ENCODE data around the gene TANGO2. TPM values are rescaled to one million over a fixed set of nuclear protein-coding genes. Genes with fewer than 3 reads are reported as not detected.

The TANGO2 gene
- total and polyA plus RNA-seq, 9 of the 15 experiments (the other 6 are each of a cell fraction or from before 2014, with no cell fraction given): 15.5 to 94.9 (median 70.1) TPM

DNA sequence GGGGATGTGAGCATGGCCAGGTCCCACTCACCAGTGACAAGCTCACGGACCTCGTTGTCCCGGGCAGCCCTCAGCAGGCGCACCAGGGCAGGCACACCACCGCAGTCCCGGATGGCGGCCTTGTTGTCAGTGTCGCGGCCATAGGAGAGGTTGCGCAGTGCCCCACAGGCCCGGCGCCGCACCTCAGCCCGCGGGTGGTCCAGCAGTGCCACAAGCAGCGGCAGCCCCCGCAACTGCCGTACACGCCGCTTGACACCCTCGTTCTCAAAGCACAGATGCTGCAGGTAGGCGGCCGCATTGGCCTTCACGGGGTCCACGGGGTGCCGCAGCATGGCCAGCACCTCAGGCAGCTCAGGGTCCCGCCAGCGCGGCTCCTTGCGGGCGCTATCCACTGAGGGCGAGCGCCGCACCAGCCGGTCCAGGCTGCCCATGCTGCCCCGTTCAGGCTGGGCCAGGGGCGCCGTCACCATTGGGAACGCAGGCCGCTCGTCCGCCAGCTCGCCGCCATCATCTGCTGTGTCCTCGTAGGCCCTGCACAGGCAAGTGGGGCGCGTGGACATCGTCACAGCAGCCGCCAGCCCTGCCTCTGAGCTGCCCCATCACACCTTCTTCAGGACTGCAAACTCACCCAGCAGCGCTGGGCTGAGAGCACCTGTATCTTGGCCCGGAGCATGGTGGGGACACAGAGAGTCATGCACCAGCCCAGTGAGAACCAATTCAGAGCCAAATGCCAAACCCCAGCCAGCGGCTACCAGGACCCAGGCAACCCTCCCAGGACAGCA is 41.0 kb upstream of the TANGO2 start (continued):
- TF ChIP-seq, protein P1, sequence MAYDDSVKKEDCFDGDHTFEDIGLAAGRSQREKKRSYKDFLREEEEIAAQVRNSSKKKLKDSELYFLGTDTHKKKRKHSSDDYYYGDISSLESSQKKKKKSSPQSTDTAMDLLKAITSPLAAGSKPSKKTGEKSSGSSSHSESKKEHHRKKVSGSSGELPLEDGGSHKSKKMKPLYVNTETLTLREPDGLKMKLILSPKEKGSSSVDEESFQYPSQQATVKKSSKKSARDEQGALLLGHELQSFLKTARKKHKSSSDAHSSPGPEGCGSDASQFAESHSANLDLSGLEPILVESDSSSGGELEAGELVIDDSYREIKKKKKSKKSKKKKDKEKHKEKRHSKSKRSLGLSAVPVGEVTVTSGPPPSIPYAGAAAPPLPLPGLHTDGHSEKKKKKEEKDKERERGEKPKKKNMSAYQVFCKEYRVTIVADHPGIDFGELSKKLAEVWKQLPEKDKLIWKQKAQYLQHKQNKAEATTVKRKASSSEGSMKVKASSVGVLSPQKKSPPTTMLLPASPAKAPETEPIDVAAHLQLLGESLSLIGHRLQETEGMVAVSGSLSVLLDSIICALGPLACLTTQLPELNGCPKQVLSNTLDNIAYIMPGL (CRISPR knock-in tag; IDR thresholded peaks at IDR 0.05): no peak
- no peak for TF ChIP-seq TAL1 (IDR thresholded peaks at IDR 0.05)
- TF ChIP-seq TBP (optimal IDR thresholded peaks at IDR 0.05; ENCODE audit: low read depth, low read length): peak; percentile 17
- no peak for TF ChIP-seq KDM4B (IDR thresholded peaks at IDR 0.05; ENCODE audit: borderline replicate concordance in 2 of 2, low read depth in 1 of 2)
- no peak for TF ChIP-seq ILF3 (IDR thresholded peaks at IDR 0.05; ENCODE audit: borderline replicate concordance)
- no peak for TF ChIP-seq ZNF431 (CRISPR knock-in tag; IDR thresholded peaks at IDR 0.05)
- TF ChIP-seq RBM15 (IDR thresholded peaks at IDR 0.05; ENCODE audit: insufficient read depth, low read length): no peak
- no peak for TF ChIP-seq ZNF445 (CRISPR knock-in tag; IDR thresholded peaks at IDR 0.05; ENCODE audit: low read depth)
- no peak for TF ChIP-seq ZMIZ1 (IDR thresholded peaks at IDR 0.05; ENCODE audit: low read depth in 2 of 2, low read length in 2 of 2)
- TF ChIP-seq, protein P2, sequence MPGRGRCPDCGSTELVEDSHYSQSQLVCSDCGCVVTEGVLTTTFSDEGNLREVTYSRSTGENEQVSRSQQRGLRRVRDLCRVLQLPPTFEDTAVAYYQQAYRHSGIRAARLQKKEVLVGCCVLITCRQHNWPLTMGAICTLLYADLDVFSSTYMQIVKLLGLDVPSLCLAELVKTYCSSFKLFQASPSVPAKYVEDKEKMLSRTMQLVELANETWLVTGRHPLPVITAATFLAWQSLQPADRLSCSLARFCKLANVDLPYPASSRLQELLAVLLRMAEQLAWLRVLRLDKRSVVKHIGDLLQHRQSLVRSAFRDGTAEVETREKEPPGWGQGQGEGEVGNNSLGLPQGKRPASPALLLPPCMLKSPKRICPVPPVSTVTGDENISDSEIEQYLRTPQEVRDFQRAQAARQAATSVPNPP (IDR thresholded peaks at IDR 0.05; ENCODE audit: borderline replicate concordance, insufficient read depth, insufficient read length): no peak
- no peak for TF ChIP-seq PHTF2 (CRISPR knock-in tag; IDR thresholded peaks at IDR 0.05)
- TF ChIP-seq NUFIP1 (IDR thresholded peaks at IDR 0.05; ENCODE audit: partially characterized antibody): no peak
- no peak for TF ChIP-seq ZNF717 (CRISPR knock-in tag; IDR thresholded peaks at IDR 0.05)
- no peak for TF ChIP-seq ZNF347 (CRISPR knock-in tag; IDR thresholded peaks at IDR 0.05; ENCODE audit: low read depth)
- TF ChIP-seq MTA2 (IDR thresholded peaks at IDR 0.05; ENCODE audit: low read depth): no peak
- TF ChIP-seq CC2D1A (IDR thresholded peaks at IDR 0.05): no peak
- TF ChIP-seq ZC3H8 (IDR thresholded peaks at IDR 0.05): no peak
- TF ChIP-seq TCF3 (CRISPR knock-in tag; IDR thresholded peaks at IDR 0.05): no peak
- peak; percentile 33 for TF ChIP-seq RBFOX2 (IDR thresholded peaks at IDR 0.05; ENCODE audit: low read depth, low read length)
- TF ChIP-seq POLR2AphosphoS2 (IDR thresholded peaks at IDR 0.05; ENCODE audit: low read length): no peak
- no peak for TF ChIP-seq ZNF785 (CRISPR knock-in tag; IDR thresholded peaks at IDR 0.05)
- no peak for TF ChIP-seq ZNF311 (CRISPR knock-in tag; IDR thresholded peaks at IDR 0.05)

All from K562 (cell line).